GM19351 (cell line): ENCODE measurements around the gene OPN4.
"Not testable (repeated sequence)": the region's sequence is repeated elsewhere in the genome, so short reads cannot be mapped to it uniquely, and the experiment has no call there.

ENCODE experiments used
- ATAC-seq: cut with Tn5 transposase; IDR thresholded peaks from one replicate; pipeline ENCODE4 v1.9.1; 2021; ENCODE audit warnings: mild to moderate bottlenecking, moderate library complexity; ENCODE audit not compliant: unreplicated experiment

The OPN4 gene

DNA sequence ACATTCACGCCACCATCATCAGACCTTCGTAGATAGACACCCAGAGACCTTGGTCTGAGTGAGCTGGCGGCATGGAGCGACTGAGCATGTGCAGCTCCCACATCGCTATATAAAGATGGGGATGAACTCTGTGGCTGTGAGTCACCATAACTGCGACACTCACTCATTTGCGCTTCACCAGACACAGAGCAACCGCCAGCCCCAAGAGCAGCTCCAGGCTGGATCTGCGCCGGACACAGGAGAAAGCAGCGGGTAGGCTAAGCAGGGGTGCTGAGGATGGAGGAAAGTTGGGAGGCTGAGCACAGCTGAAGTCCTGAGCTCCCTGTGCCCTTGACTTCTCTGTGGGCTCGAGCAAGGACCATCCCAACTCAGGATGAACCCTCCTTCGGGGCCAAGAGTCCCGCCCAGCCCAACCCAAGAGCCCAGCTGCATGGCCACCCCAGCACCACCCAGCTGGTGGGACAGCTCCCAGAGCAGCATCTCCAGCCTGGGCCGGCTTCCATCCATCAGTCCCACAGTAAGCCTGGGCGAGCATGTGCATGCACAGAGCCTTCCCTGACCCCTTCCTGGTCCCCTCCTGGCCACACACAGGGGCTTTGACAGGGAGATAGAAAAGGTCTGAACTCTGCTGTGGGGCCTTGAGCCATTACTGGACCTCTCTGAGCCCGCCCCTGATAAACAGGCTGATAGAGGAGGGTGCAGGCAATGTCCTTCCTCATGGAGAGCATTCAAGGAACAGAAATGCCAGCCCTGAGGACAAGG lies at the start of gene OPN4:
Gene OPN4, plus strand, starts transcription at position 137 of the 762 bp plus-strand sequence. Its CDS starts 237 bp downstream, at position 374.
- ATAC-seq: no peak

- ATAC-seq: no peak
These were observed 46.7 kb upstream of the OPN4 start for GRCh38 chr10:86607674-86608073.

GRCh38 chr10:86609920-86610319 lies 44.4 kb upstream of the OPN4 start:
- ATAC-seq: no peak

GRCh38 chr10:86611386-86611785 lies 43.0 kb upstream of the OPN4 start:
- ATAC-seq: no peak

GRCh38 chr10:86613096-86613495 lies 41.3 kb upstream of the OPN4 start:
- no peak for ATAC-seq

DNA sequence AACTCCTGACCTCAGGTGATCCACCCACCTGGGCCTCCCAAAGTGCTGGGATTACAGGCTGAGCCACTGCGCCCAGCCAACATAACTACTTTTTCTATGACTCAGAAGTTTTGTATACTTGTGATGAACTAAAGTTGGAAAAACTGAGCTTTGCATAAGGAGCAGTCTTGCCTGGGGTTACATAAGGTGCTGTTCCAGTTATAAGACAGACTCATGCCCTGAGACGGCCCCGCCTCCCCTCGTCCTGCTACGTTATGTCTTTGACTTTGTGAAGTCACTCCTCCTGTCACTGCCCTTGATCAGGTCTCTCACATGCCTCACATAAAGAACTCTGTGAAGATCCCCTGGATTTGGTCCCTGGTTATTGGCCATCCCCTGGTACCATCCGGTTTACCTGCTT lies 40.4 kb upstream of the OPN4 start:
- ATAC-seq: no peak

DNA sequence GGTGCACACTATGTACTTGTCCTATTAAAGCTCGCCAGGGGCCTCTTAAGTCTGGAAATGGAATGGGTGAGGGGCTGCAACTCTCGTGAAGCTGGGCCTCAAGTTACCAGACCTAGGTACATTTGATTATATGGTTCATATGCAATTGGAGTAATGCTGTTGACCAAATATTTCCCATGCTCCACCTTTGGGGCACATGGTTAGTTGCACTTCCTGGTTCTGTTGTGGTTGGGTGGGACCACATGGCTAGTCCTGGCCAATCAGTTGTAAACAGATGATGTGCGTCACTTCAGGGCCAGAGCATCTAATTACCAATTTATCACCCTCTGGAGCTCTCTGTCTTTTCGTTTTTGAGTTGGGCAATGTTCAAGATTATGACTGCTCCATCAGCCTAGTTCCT lies 39.5 kb upstream of the OPN4 start:
- ATAC-seq: no peak

GRCh38 chr10:86617278-86617677 lies 37.1 kb upstream of the OPN4 start:
- not testable (repeated sequence) for ATAC-seq

GRCh38 chr10:86628311-86628710 lies 26.0 kb upstream of the OPN4 start:
- ATAC-seq: no peak

GRCh38 chr10:86630079-86630478 lies 24.3 kb upstream of the OPN4 start:
- ATAC-seq: no peak

- ATAC-seq: no peak
These were observed 22.1 kb upstream of the OPN4 start for GRCh38 chr10:86632009-86632800.

DNA sequence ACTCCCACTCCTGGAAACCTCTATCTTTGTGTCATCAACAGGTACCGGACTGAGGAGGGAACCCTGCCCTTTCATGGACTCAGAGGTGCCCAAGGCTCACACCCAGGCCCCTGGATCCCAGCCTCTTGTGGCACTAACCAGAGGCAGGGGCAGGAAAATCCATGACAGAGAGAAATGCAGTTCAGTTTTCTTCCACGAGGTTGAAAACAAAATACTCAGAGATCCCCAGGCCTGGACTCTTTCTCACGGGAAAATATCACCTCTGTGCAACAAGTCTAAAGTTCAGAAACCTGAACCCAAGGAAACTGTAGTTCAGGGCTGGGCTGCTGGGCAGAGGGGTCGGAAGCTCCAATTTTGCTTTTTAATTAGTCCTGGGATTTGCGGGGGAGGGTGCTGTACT lies 21.4 kb upstream of the OPN4 start:
- no peak for ATAC-seq

DNA sequence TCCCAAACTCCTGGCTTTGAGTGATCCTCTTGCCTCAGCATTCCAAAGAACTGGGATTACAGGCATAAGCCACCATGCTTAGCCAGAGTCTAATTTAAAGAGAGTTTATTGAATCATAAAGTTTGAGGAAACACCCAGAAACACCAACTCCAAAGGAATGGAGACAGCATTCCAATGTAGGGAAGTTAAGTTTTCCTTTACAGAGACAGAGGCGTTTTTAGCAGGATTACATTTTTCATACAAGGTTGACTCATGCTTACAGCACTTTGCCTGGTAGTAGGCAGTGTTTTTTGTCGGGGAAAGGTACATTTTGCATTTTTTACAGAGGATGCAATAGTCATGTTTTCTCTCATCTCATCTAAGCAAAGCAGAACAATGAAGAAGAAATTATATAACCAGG lies 18.9 kb upstream of the OPN4 start:
- ATAC-seq: no peak

- ATAC-seq: no peak
These were observed 18.0 kb upstream of the OPN4 start for GRCh38 chr10:86636311-86636710.

- no peak for ATAC-seq
These were observed 12.3 kb upstream of the OPN4 start for GRCh38 chr10:86642021-86642420.

- peak; percentile 18 for ATAC-seq
These were observed 11.8 kb upstream of the OPN4 start for GRCh38 chr10:86642499-86642898.

DNA sequence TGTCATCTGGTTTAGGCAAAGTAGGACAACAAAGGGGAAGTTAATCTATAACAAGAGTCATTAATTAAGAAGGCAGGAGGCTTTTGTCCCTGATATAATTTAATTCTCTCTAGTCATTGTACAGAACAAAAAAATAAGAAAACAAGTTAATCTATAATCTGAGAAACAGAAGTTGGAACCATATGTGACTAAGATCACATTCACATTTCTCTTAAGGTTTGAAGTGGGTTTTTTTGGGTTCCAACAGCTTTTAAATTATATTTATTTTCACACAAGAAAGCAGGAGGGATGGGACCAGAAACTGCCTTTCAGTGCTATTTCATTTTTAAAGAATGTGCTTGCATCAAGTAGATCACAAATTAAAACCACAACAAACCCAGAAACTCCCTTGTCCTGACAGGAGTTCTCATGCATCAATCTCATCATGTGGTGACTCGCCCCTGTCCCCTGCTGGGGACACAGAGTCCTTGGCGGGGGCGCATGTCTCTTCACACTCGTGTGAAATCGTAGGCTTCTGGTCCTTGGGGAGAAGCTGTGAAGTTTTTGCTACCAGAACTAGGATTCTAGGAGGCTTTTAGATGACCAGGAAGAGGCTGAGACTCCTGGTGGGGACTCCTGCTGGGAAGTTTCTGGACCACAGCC lies 10.1 kb upstream of the OPN4 start:
- no peak for ATAC-seq

- no peak for ATAC-seq
These were observed 9.4 kb upstream of the OPN4 start for GRCh38 chr10:86644794-86645445.

DNA sequence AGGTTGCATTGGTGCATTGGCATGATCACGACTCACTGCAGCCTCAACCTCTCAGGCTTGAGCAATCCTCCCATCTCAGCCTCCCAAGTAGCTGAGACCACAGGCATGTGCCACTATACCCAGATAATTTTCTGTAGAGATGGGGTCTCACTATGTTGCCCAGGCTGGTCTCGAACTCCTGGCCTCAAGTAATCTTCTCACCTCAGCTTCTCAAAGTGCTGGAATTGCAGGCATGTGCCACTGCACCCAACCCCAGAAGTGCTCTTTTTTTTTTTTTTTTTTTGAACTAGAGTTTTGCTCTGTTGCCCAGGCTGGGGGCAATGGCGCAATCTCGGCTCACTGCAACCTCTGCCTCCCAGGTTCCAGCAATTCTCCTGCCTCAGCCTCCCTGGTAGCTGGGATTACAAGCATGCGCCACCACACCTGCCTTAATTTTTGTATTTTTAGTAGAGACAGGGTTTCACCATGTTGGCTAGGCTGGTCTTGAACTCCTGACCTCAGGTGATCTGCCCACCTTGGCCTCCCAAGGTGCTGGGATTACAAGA lies 8.7 kb upstream of the OPN4 start:
- ATAC-seq: not testable (repeated sequence)

DNA sequence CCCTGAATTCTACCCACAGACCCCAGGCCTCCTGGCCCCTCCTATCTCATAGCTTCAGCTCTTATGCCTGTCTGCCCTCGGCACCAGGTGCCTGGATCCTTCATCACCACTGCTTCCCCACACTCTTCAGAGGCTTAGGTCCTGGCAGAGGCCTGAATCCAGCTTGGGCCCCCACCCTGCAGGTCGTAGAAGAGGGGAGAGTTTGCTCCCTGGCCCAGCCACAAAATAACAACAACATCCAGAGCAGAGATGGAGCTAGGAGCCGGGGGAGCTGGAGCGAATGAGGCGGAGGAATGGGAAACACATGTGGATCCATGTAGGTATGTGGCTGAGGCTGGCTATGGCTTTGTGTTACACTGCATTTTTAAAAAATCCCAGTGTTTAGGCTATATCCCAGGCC lies 7.8 kb upstream of the OPN4 start:
- ATAC-seq: no peak

GRCh38 chr10:86646933-86647332 lies 7.4 kb upstream of the OPN4 start:
- ATAC-seq: no peak
